CD4-positive, CD25-positive, alpha-beta regulatory T cell (primary cell): ENCODE results near the gene C3AR1. TPM values are rescaled to one million over a fixed set of nuclear protein-coding genes. Genes with fewer than 3 reads are reported as not detected.
A peak's percentile ranks its signal among the peaks of the same experiment; 100 is the strongest.
"Not testable (repeated sequence)": the region's sequence is repeated elsewhere in the genome, so short reads cannot be mapped to it uniquely, and the experiment has no call there.

Experiments
- ATAC-seq, 2 donors: fragments of 150-1000 bp; cut with Tn5 transposase; one replicate each; pipeline ENCODE4 v1.10.0; 2021; ENCODE audit warnings: low read depth in 2 of 2, moderate number of reproducible peaks in 2 of 2, moderate library complexity in 1 of 2
- DNase-seq, 3 donors: peaks; one replicate each; pipeline versions ENCODE4 v3.0.0 to v3.0.0-alpha.2; 2012 to 2022; ENCODE audit warnings: mixed read lengths in 1 of 3
- H3K27ac ChIP-seq: one replicate; pipeline ENCODE4 v1.7.0; 2013; ENCODE audit warnings: mild to moderate bottlenecking, low read length; ENCODE audit not compliant: insufficient read depth, poor library complexity, severe bottlenecking
- H3K27me3 ChIP-seq: one replicate; pipeline ENCODE4 v1.7.0; 2013; ENCODE audit warnings: low read length; ENCODE audit not compliant: control insufficient read depth, insufficient read depth
- H3K36me3 ChIP-seq: one replicate; pipeline ENCODE4 v1.7.0; 2013; ENCODE audit warnings: mild to moderate bottlenecking, low read length, moderate library complexity; ENCODE audit not compliant: control insufficient read depth, insufficient read depth
- H3K4me1 ChIP-seq: 2 replicates; pipeline ENCODE4 v1.7.0; 2013; ENCODE audit warnings: mild to moderate bottlenecking, low read length; ENCODE audit not compliant: insufficient read depth, control insufficient read depth, poor library complexity, severe bottlenecking
- H3K4me3 ChIP-seq: one replicate; pipeline ENCODE4 v1.7.0; 2013; ENCODE audit warnings: low read depth, mild to moderate bottlenecking, low read length, moderate library complexity
- H3K9me3 ChIP-seq, 2 experiments: 1 replicate in 1 of 2; 2 replicates in 1 of 2; pipeline ENCODE4 v1.7.0; 2013; ENCODE audit warnings: low read length in 2 of 2, mild to moderate bottlenecking in 1 of 2, moderate library complexity in 1 of 2; ENCODE audit not compliant: control insufficient read depth in 2 of 2
- H3K27ac Mint-ChIP-seq, 3 donors: one replicate each; pipeline ENCODE4 v1.8.0; 2020 to 2022; ENCODE audit warnings: mild to moderate bottlenecking in 3 of 3, mixed read lengths in 3 of 3, moderate library complexity in 2 of 3
- H3K27me3 Mint-ChIP-seq: one replicate; pipeline ENCODE4 v1.8.0; 2022; ENCODE audit warnings: mild to moderate bottlenecking, mixed read lengths
- H3K36me3 Mint-ChIP-seq: one replicate; pipeline ENCODE4 v1.8.0; 2020; ENCODE audit warnings: mixed read lengths
- H3K4me1 Mint-ChIP-seq, 4 donors: one replicate each; pipeline ENCODE4 v1.8.0; 2020 to 2022; ENCODE audit warnings: mixed read lengths in 4 of 4, mild to moderate bottlenecking in 1 of 4
- H3K4me3 Mint-ChIP-seq, 4 donors: one replicate each; pipeline ENCODE4 v1.8.0; 2020 to 2022; ENCODE audit warnings: mild to moderate bottlenecking in 4 of 4, mixed read lengths in 4 of 4, moderate library complexity in 3 of 4
- H3K9me3 Mint-ChIP-seq, 7 donors: one replicate each; pipeline ENCODE4 v1.8.0; 2020 to 2022; ENCODE audit warnings: mixed read lengths in 7 of 7, mild to moderate bottlenecking in 3 of 7, moderate library complexity in 2 of 7
- polyA plus RNA-seq, 4 donors: library from polyadenylated mRNA; unstranded; fragments of 300-500 nt; fragmentation: Illumina TruSeq; gene quantifications; one replicate each; pipeline ENCODE4 v1.2.3, GENCODE V29; 2021
- total RNA-seq: library from RNA; stranded (reverse); gene quantifications from one replicate; pipeline ENCODE4 v1.2.3, GENCODE V29; 2022

The C3AR1 gene
- total and polyA plus RNA-seq, 5 donors from 2014 or later, result 2.7 to 12.7 (median 7.6) TPM

DNA sequence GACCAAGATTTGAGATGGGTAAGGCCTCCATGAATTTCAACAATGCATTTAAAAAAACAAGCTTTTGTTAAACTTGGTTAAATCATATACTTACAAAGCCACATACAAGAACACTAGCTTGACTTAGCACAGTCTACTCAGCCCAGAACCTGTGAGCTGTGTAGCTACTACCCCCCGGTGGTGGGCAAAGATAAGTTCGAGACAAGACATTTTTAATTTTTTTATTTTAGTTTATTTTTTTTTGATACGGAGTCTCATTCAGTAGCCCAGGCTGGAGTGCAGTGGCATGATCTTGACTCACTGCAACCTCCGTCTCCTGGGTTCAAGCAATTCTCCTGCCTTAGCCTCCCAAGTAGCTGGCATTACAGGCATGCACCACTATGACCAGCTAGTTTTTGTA is 12.2 kb upstream of the C3AR1 start:
- peak overlapping the region in 3 of 4 donors; percentile 18 to 66 (median 43) for H3K4me3 Mint-ChIP-seq
- no peaks in the 10 kb centered on the region for H3K9me3 Mint-ChIP-seq
- H3K27ac ChIP-seq, result no peak overlapping the region
- H3K27me3 Mint-ChIP-seq, result peaks cover 6% of the 10 kb centered on the region
- peaks cover 10 to 54% (median 30%) of the 10 kb centered on the region in 4 donors for H3K4me1 Mint-ChIP-seq
- DNase-seq, result peak; percentile 51 to 81 (median 78)
- H3K36me3 ChIP-seq, result no peaks in the 10 kb centered on the region
- peak overlapping the region; percentile 50 to 100 (median 75) for H3K27ac Mint-ChIP-seq
- no peaks in the 10 kb centered on the region for H3K9me3 ChIP-seq
- H3K4me3 ChIP-seq, result no peak overlapping the region
- no peaks in the 10 kb centered on the region for H3K36me3 Mint-ChIP-seq
- ATAC-seq, result peak; percentile 44 to 49
- H3K27me3 ChIP-seq, result no peaks in the 10 kb centered on the region
- H3K4me1 ChIP-seq, result peaks cover 25% of the 10 kb centered on the region

- peaks cover 0 to 2% (median 0%) of the 10 kb centered on the region in 7 donors for H3K9me3 Mint-ChIP-seq
- no peak overlapping the region for H3K4me3 ChIP-seq
- ATAC-seq (no peak), DNase-seq (no peak)
- peaks cover 6% of the 10 kb centered on the region for H3K27me3 Mint-ChIP-seq
- H3K36me3 ChIP-seq, result no peaks in the 10 kb centered on the region
- H3K4me1 Mint-ChIP-seq, result peaks cover 10 to 42% (median 23%) of the 10 kb centered on the region in 4 donors
- H3K36me3 Mint-ChIP-seq, result no peaks in the 10 kb centered on the region
- peaks cover 15% of the 10 kb centered on the region for H3K4me1 ChIP-seq
- H3K27me3 ChIP-seq, result no peaks in the 10 kb centered on the region
- peak overlapping the region in 1 of 4 donors; percentile 49 for H3K4me3 Mint-ChIP-seq
- H3K27ac ChIP-seq, result no peak overlapping the region
- H3K27ac Mint-ChIP-seq, result peak overlapping the region in 2 of 3 donors; percentile 28 to 64
- no peaks in the 10 kb centered on the region for H3K9me3 ChIP-seq
These were observed 11.0 kb upstream of the C3AR1 start for GRCh38 chr12:8077207-8077606.

GRCh38 chr12:8076366-8076765 is 10.2 kb upstream of the C3AR1 start:
- ATAC-seq (no peak), DNase-seq (no peak)
- Histone ChIP-seq H3K4me1 (peaks cover 12% of the 10 kb centered on the region), H3K27ac (no peak overlapping the region), H3K27me3 (no peaks in the 10 kb centered on the region), H3K36me3 (no peaks in the 10 kb centered on the region), H3K9me3 (no peaks in the 10 kb centered on the region), H3K4me3 (no peak overlapping the region)
- H3K4me1 Mint-ChIP-seq, result peaks cover 10 to 39% (median 21%) of the 10 kb centered on the region in 4 donors
- no peak overlapping the region for H3K27ac Mint-ChIP-seq
- H3K4me3 Mint-ChIP-seq, result no peak overlapping the region
- H3K27me3 Mint-ChIP-seq, result peaks cover 6% of the 10 kb centered on the region
- peaks cover 0 to 2% (median 0%) of the 10 kb centered on the region in 7 donors for H3K9me3 Mint-ChIP-seq
- no peaks in the 10 kb centered on the region for H3K36me3 Mint-ChIP-seq

DNA sequence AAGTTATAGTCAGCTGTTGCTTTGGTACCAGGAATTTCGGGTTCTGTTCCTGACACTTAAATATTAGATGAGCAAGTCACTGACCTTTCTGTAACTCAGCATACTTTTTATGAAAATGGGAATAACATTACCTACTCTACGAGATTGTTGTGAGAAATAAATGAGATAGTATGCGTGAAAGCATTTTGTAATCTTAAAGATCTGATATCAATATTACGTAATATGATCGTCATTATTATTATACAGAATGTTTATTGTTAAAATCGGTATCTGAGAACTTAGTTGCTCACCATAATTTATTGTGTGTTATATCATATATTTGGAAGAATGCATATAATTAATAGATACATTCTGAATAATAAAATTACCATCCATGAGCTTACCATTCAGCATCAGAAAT is 9.8 kb upstream of the C3AR1 start:
- Histone ChIP-seq H3K9me3 (no peaks in the 10 kb centered on the region), H3K4me1 (peaks cover 7% of the 10 kb centered on the region), H3K4me3 (no peak overlapping the region), H3K27ac (no peak overlapping the region), H3K27me3 (no peaks in the 10 kb centered on the region), H3K36me3 (no peaks in the 10 kb centered on the region)
- Mint-ChIP-seq H3K4me1 (peaks cover 10 to 34% (median 19%) of the 10 kb centered on the region in 4 donors), H3K9me3 (peaks cover 0 to 2% (median 0%) of the 10 kb centered on the region in 7 donors), H3K4me3 (no peak overlapping the region), H3K27ac (no peak overlapping the region), H3K27me3 (peaks cover 6% of the 10 kb centered on the region), H3K36me3 (no peaks in the 10 kb centered on the region)
- no peak for DNase-seq
- ATAC-seq, result no peak

GRCh38 chr12:8071820-8072219 is 5.7 kb upstream of the C3AR1 start:
- Mint-ChIP-seq H3K4me3 (peak overlapping the region in 1 of 4 donors; percentile 4), H3K4me1 (peaks cover 10 to 16% (median 12%) of the 10 kb centered on the region in 4 donors)
- H3K27ac ChIP-seq, ATAC-seq, H3K36me3 Mint-ChIP-seq, H3K4me1 ChIP-seq, DNase-seq, H3K27me3 ChIP-seq, H3K36me3 ChIP-seq, H3K9me3 Mint-ChIP-seq, H3K27me3 Mint-ChIP-seq, H3K4me3 ChIP-seq, H3K9me3 ChIP-seq, H3K27ac Mint-ChIP-seq: not testable (repeated sequence)

- Mint-ChIP-seq H3K4me3 (no peak overlapping the region), H3K4me1 (peaks cover 21 to 35% (median 28%) of the 10 kb centered on the region in 4 donors), H3K36me3 (no peaks in the 10 kb centered on the region), H3K27ac (peak overlapping the region; percentile 11 to 35 (median 31)), H3K9me3 (peaks cover 0 to 2% (median 0%) of the 10 kb centered on the region in 7 donors), H3K27me3 (peaks cover 4% of the 10 kb centered on the region)
- Histone ChIP-seq H3K36me3 (no peaks in the 10 kb centered on the region), H3K27ac (no peak overlapping the region), H3K4me3 (no peak overlapping the region), H3K4me1 (peaks cover 22% of the 10 kb centered on the region), H3K9me3 (no peaks in the 10 kb centered on the region), H3K27me3 (no peaks in the 10 kb centered on the region)
- no peak for DNase-seq
- ATAC-seq, result no peak
These were observed 3.4 kb upstream of the C3AR1 start for GRCh38 chr12:8069582-8069981.

DNA sequence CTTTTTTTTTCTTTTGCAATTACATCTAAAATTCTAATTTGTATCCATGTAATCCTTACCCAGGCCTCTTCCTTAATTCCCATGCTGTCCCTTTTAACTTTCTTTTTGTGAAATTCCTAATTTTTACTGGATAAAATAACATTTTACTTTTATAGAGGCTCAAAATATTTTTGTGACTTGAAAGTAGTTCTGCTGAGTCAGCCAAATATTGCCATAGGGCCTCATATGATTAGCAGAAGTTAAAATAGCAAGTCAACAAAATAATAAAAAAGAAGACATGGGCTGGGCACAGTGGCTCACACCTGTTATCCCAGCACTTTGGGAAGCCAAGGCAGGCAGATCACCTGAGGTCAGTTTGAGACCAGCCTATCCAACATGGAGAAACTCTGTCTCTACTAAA is 2.0 kb downstream of the C3AR1 start:
- Histone ChIP-seq H3K4me3 (no peak overlapping the region), H3K27ac (no peak overlapping the region), H3K9me3 (no peaks in the 10 kb centered on the region), H3K36me3 (no peaks in the 10 kb centered on the region), H3K27me3 (no peaks in the 10 kb centered on the region), H3K4me1 (peaks cover 22% of the 10 kb centered on the region)
- no peak for DNase-seq
- Mint-ChIP-seq H3K9me3 (no peaks in the 10 kb centered on the region), H3K4me1 (peaks cover 15 to 30% (median 21%) of the 10 kb centered on the region in 4 donors), H3K36me3 (peaks cover 12% of the 10 kb centered on the region), H3K27me3 (no peaks in the 10 kb centered on the region), H3K4me3 (no peak overlapping the region), H3K27ac (peak overlapping the region in 1 of 3 donors; percentile 15)
- no peak for ATAC-seq

DNA sequence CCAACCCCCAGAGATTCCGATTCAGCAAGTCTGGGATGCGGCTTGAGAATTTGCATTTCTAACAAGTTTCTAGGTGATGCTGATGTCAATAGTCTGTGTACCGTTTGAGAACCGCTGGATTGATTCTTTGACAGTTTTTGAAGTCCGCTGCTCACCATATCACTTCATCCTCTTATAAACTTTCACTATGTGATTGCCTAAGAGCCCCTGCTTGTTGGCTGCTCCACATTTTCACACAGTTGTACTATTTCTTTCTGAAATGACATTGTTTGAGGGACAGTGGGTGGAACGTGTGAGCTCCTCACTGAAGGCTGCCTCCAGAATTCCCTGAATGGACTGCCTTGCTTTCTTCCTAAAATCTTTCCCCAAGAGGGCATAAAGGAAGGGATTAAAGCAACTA is 7.7 kb downstream of the C3AR1 start:
- Histone ChIP-seq H3K27me3 (no peaks in the 10 kb centered on the region), H3K9me3 (no peaks in the 10 kb centered on the region), H3K36me3 (peaks cover 21% of the 10 kb centered on the region), H3K27ac (no peak overlapping the region), H3K4me1 (no peaks in the 10 kb centered on the region), H3K4me3 (no peak overlapping the region)
- peaks cover 34% of the 10 kb centered on the region for H3K36me3 Mint-ChIP-seq
- no peaks in the 10 kb centered on the region for H3K27me3 Mint-ChIP-seq
- H3K4me1 Mint-ChIP-seq, result peaks cover 0 to 9% (median 2%) of the 10 kb centered on the region in 4 donors
- H3K4me3 Mint-ChIP-seq, result no peak overlapping the region
- no peak for ATAC-seq
- no peaks in the 10 kb centered on the region for H3K9me3 Mint-ChIP-seq
- H3K27ac Mint-ChIP-seq, result no peak overlapping the region
- DNase-seq, result no peak
